Stomach smooth muscle (tissue), 2 donors: Measurements from ENCODE around the gene CWC25.

ENCODE experiments used
- H3K27ac ChIP-seq: one replicate; pipeline ENCODE4 v1.7.0; 2013; ENCODE audit warnings: mild to moderate bottlenecking, low read length, inconsistent platforms
- H3K27me3 ChIP-seq, 2 donors: one replicate each; pipeline ENCODE4 v1.7.0; 2013; ENCODE audit warnings: low read length in 2 of 2; ENCODE audit not compliant: insufficient read depth in 2 of 2, control insufficient read depth in 1 of 2
- H3K36me3 ChIP-seq, 2 donors: one replicate each; pipeline ENCODE4 v1.7.0; 2013; ENCODE audit warnings: low read length in 2 of 2; ENCODE audit not compliant: control insufficient read depth in 2 of 2, insufficient read depth in 2 of 2
- H3K4me1 ChIP-seq: one replicate; pipeline ENCODE4 v1.7.0; 2013; ENCODE audit warnings: low read length; ENCODE audit not compliant: control insufficient read depth, insufficient read depth
- H3K4me3 ChIP-seq, 2 donors: one replicate each; pipeline ENCODE4 v1.7.0; 2013; ENCODE audit warnings: low read length in 2 of 2
- H3K9ac ChIP-seq, 2 donors: one replicate each; pipeline ENCODE4 v1.7.0; 2013; ENCODE audit warnings: low read length in 2 of 2, mild to moderate bottlenecking in 1 of 2
- H3K9me3 ChIP-seq, 2 donors: one replicate each; pipeline ENCODE4 v1.7.0; 2013; ENCODE audit warnings: low read length in 2 of 2; ENCODE audit not compliant: control insufficient read depth in 2 of 2
- donor health status: healthy.
- donor health status: Pancreatic carcinoma.

The CWC25 gene

DNA sequence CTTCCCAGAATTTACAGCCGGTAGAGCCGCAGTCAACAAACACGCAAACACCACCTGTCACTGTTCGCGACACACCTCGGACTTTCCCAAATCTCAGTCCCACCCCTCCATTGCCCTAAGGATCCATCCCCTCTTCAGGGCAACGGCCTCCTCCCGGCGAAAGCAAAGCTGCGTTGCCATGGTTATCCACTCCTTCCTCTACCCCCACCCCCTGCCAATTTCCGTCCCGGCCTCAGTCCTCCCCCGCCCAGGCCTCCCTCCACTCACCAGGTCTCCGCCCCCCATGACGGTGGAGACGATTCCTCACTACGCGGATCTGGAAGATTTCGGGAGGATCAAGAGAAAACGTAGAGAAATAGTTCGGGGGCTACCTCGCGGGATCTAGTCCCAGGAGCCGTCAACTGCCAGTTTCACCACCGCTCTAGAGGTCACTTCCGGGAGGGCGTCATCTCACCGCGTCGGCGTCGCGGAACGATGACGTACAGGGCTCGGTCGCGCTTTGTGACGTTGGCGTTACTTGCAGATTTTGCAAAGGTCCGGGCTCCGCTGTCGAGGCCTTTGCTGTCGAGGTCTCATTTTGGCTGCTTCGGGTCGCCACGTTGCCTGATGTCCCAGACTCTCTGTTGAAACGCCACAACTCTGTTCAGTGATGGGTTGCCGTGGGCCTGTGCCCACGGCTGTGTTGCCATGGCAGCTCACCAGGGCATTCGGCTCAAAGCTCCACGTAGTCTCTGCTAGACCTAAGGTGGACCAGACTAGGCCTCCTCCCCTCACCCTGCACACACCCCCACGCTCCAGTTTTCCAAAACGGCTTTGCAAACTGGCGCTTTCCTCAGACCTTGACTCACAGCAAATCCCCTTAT is at the start of gene CWC25:
Gene CWC25, minus strand, starts transcription at position 423 of the 863 bp plus-strand sequence. Its CDS starts 138 bp downstream, at position 285.
- Histone ChIP-seq H3K9ac (peak within 1 kb of the TSS; percentile 97 to 99), H3K4me3 (peak within 1 kb of the TSS; percentile 99), H3K9me3 (no peaks in the 10 kb centered on the region), H3K27me3 (no peaks in the 10 kb centered on the region), H3K4me1 (peaks cover 21% of the 10 kb centered on the region), H3K36me3 (peaks cover 6 to 13% of the 10 kb centered on the region in 2 donors), H3K27ac (peak within 1 kb of the TSS; percentile 100)

- Histone ChIP-seq H3K9ac (peak overlapping the region; percentile 30 to 42), H3K27ac (peak overlapping the region; percentile 53), H3K36me3 (peaks cover 4 to 13% of the 10 kb centered on the region in 2 donors), H3K27me3 (no peaks in the 10 kb centered on the region), H3K4me1 (peaks cover 62% of the 10 kb centered on the region), H3K4me3 (peak overlapping the region in 1 of 2 donors; percentile 62), H3K9me3 (no peaks in the 10 kb centered on the region)
Measured at GRCh38 chr17:38873640-38874380, 48.7 kb upstream of the CWC25 start.

GRCh38 chr17:38872671-38873385 is 47.7 kb upstream of the CWC25 start:
- no peaks in the 10 kb centered on the region for H3K27me3 ChIP-seq
- peaks cover 0 to 4% of the 10 kb centered on the region in 2 donors for H3K36me3 ChIP-seq
- peak overlapping the region; percentile 41 for H3K27ac ChIP-seq
- peak overlapping the region in 1 of 2 donors; percentile 98 for H3K4me3 ChIP-seq
- H3K9ac ChIP-seq = peak overlapping the region; percentile 5 to 12
- peaks cover 68% of the 10 kb centered on the region for H3K4me1 ChIP-seq
- no peaks in the 10 kb centered on the region for H3K9me3 ChIP-seq

GRCh38 chr17:38872027-38872511 is 46.9 kb upstream of the CWC25 start:
- H3K4me1 ChIP-seq = peaks cover 63% of the 10 kb centered on the region
- H3K27ac ChIP-seq = peak overlapping the region; percentile 41
- no peaks in the 10 kb centered on the region for H3K27me3 ChIP-seq
- peaks cover 0 to 2% of the 10 kb centered on the region in 2 donors for H3K36me3 ChIP-seq
- H3K4me3 ChIP-seq = peak overlapping the region; percentile 93 to 98
- peak overlapping the region; percentile 54 to 69 for H3K9ac ChIP-seq
- no peaks in the 10 kb centered on the region for H3K9me3 ChIP-seq

DNA sequence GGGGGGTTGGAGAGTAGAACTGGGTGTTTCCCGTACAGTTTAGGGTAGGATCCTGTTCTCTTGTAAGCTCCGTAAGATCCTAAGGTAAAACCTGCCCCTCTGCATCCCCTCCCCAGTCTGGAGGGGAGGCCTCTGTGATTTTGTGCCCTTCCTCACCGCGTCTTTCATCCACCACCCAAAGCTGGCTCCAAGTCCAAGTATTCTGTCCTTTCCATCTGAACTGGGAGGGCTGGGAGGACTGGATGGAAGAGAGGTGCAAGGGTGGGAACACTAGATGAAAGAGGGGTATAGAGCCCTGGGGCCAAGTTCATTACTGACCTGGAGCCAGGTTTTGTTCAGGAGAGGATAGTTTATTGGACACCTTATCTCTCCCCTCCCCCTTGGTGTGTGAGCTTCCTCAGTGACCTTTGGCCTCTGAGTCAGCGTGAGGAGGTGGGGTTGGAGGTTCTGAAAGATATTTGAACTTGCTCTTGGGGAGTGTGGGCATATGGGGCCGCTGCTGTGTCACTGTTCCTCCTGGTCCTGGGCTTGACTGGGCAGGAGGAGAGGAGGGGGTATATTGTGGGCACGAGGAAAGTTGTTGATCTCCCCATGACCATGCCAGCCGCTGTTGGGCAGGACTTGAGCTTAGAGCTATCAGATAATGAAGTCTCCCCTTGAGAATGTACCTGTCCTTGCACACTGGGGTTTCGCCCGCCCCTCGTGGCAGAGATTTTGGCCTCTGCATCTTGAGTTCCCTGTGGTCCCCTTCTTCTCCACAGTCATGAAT is 46.3 kb upstream of the CWC25 start:
- H3K9ac ChIP-seq = peak overlapping the region; percentile 54 to 69
- H3K27ac ChIP-seq = peak overlapping the region; percentile 41
- peaks cover 61% of the 10 kb centered on the region for H3K4me1 ChIP-seq
- H3K9me3 ChIP-seq = no peaks in the 10 kb centered on the region
- peak overlapping the region; percentile 93 to 98 for H3K4me3 ChIP-seq
- H3K27me3 ChIP-seq = no peaks in the 10 kb centered on the region
- H3K36me3 ChIP-seq = peaks cover 0 to 2% of the 10 kb centered on the region in 2 donors

DNA sequence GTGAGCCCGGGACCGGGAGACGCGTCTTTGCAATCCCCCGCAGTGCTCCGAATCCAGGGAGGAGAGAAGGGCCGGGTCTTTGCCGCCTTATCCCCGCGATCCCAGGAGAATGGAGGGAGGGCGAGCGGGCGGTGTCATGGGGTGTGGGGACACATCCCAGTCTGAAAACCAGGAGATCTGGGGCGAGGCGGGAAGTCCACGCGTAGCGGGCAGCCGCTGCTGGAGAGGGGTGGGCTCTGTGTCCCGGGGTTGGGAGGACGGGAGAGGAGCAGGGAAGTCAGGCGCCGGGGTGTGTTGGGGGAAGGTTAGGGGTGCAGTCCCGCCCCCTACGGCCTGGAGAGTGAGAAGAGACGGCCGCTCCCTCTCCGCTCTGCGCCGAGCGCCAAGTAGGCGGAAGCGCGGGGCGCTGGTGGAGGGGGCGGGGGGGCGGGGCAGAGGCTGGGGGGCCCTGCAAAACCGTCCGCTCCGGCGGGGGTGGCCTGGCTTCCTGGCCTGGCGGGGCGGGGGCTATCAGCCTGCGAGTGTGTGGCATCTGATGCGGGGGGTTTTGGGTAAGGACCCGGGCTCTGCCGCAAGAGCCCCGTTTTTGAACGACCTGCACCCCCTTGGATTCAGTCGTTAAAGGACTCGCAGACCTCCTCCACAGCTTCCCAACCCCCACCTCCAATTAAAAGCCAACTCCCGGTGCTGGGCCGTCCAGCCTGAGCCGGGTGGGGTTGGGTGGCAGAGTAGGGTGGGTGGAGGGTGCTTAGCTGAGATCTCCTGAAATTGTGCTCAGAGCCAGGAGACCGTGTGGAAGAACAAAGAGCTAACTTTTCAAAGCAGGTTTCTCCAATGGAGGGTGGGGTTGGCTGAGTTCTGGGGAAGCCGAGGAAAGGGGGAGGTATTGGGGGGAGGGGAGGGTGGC is 45.4 kb upstream of the CWC25 start:
- Histone ChIP-seq H3K4me1 (peaks cover 56% of the 10 kb centered on the region), H3K36me3 (peaks cover 0 to 2% of the 10 kb centered on the region in 2 donors), H3K27me3 (no peaks in the 10 kb centered on the region), H3K4me3 (peak overlapping the region; percentile 93 to 98), H3K9me3 (no peaks in the 10 kb centered on the region), H3K9ac (peak overlapping the region; percentile 82 to 87), H3K27ac (peak overlapping the region; percentile 92)

- H3K4me1 ChIP-seq = peaks cover 48% of the 10 kb centered on the region
- H3K36me3 ChIP-seq = peaks cover 0 to 2% of the 10 kb centered on the region in 2 donors
- H3K9ac ChIP-seq = peak within 1 kb of the TSS; percentile 82 to 87
- H3K4me3 ChIP-seq = peak within 1 kb of the TSS; percentile 93 to 98
- H3K27me3 ChIP-seq = no peaks in the 10 kb centered on the region
- H3K9me3 ChIP-seq = no peaks in the 10 kb centered on the region
- H3K27ac ChIP-seq = peak within 1 kb of the TSS; percentile 92
Measured at GRCh38 chr17:38869526-38870258, 44.6 kb upstream of the CWC25 start, which contains the start of gene LASP1. LASP1 (plus strand) TSS chr17:38870058; CDS start chr17:38870190, 132 bp downstream.

DNA sequence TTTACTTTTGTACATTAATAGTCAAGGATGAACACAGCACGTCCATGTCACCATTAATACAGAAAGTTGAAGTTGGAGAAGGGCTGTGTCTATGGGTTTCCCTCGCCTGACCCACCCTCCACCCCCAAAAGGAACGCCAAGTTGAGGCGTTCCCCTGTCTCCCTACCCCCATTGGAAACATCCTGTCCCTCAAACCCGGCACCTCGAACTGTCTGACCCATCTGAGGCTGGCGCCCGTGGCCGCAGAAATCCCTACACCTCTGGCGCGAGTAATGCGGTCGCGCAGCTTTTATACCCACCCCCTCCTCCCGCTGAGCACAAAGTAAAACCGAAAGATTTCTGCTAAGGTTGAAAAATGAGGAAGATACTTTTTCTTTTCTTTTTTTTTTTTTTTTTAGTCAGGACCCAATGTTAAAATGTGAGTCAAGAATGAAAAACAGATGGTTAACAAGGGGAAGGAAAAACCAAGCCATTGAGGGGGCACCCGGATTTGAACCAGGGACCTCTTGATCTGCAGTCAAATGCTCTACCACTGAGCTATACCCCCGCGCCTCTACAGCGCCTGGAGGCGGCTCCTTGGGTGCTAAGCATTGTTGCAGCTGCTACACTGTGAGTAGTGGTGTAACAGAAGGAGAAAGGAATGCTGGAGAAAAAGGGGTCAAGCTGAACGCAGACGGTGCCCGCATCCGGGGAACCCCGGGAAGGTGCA is 43.9 kb upstream of the CWC25 start:
- Histone ChIP-seq H3K27ac (peak overlapping the region; percentile 92), H3K4me3 (peak overlapping the region; percentile 93 to 98), H3K27me3 (no peaks in the 10 kb centered on the region), H3K9me3 (no peaks in the 10 kb centered on the region), H3K4me1 (peaks cover 41% of the 10 kb centered on the region), H3K9ac (peak overlapping the region; percentile 78 to 87), H3K36me3 (peaks cover 0 to 2% of the 10 kb centered on the region in 2 donors)
